ENCODE data around the gene SIAH2. TPM values are rescaled to one million over a fixed set of nuclear protein-coding genes. Genes with fewer than 3 reads are reported as not detected.

SIAH2 gene
- total RNA-seq, 1 donor from 2014 or later, result 44.6 TPM

DNA sequence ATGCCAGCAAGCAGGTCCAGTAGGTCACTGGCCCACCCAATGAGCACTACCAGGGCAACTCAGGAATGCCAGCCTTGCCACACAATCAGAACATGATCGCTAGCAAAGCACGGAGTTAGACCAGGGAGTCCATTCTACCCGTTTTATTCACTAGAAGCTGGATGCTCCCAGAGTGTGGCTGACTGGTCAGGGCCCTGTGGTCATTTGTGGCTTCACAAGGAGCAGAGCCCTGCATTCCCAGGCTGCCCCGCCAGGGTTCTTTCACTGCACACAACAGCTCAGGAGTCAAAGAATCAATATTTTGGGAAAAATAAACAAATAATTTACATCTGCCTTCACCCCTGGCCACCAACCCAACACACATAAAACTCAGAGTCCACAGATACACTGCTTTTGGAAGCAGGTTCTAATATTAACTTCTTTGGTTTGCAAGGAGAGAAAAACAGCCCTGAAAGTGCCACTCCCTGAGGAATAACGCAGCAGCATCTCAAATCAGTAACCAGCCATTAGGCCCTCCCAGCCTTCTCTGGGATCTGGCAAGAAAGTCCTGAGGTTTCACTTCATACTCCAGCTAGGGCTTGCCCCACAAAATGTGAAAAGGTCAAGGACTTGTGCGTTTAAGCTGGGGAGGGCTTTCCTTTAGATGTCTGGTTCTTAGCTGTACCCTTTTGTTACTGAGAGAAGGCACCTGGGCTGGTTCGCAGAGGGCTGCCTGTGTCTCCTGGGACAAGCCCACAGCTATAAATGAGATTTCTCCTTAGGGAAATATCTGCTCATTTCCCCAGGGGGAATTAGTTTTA lies 16.0 kb downstream of the SIAH2 start:
- TF ChIP-seq CTCF (conservative IDR thresholded peaks at IDR 0.05; ENCODE audit: low read depth, low read length), result no peak
- no peak overlapping the region for H3K4me3 ChIP-seq (ENCODE audit: low read depth, low read length)
- no peak for DNase-seq (ENCODE audit: low read depth)

- DNase-seq (ENCODE audit: low read depth), result no peak
- TF ChIP-seq CTCF (conservative IDR thresholded peaks at IDR 0.05; ENCODE audit: low read depth, low read length), result no peak
- H3K4me3 ChIP-seq (ENCODE audit: low read depth, low read length), result no peak overlapping the region
Measured at GRCh38 chr3:150745832-150746231, 17.1 kb downstream of the SIAH2 start.

GRCh38 chr3:150744919-150745211 lies 18.1 kb downstream of the SIAH2 start:
- TF ChIP-seq CTCF (conservative IDR thresholded peaks at IDR 0.05; ENCODE audit: low read depth, low read length), result no peak
- DNase-seq (ENCODE audit: low read depth), result no peak
- no peak overlapping the region for H3K4me3 ChIP-seq (ENCODE audit: low read depth, low read length)

- no peak for TF ChIP-seq CTCF (conservative IDR thresholded peaks at IDR 0.05; ENCODE audit: low read depth, low read length)
- no peak overlapping the region for H3K4me3 ChIP-seq (ENCODE audit: low read depth, low read length)
- DNase-seq (ENCODE audit: low read depth), result no peak
Measured at GRCh38 chr3:150744041-150744918, 18.7 kb downstream of the SIAH2 start.

DNA sequence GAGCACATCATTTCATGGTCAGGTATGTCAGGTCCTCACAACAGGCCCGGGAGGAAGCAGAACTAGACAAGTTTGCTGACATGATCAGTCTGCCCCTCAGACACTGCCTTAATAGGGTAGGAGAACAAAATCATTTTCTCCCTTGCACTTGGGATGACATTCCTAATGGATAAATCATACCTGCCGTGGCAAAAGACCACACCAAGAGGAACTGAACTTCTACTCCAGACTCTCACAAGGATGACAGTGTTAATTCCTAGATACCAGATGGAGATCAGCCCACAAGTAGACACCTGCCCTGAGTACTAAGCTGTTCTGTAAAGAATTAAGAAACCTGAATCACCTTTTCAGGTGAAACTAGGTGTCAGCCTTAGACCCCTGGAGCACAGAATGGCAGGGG lies 19.5 kb downstream of the SIAH2 start:
- DNase-seq (ENCODE audit: low read depth), result no peak
- TF ChIP-seq CTCF (conservative IDR thresholded peaks at IDR 0.05; ENCODE audit: low read depth, low read length), result no peak
- no peak overlapping the region for H3K4me3 ChIP-seq (ENCODE audit: low read depth, low read length)

GRCh38 chr3:150742679-150743078 lies 20.3 kb downstream of the SIAH2 start:
- no peak for TF ChIP-seq CTCF (conservative IDR thresholded peaks at IDR 0.05; ENCODE audit: low read depth, low read length)
- DNase-seq (ENCODE audit: low read depth), result no peak

More at GRCh38 chr3:150742679-150743078, 20.3 kb downstream of the SIAH2 start:
- H3K4me3 ChIP-seq (ENCODE audit: low read depth, low read length), result no peak overlapping the region
